Sigmoid colon (tissue), 7 donors: ENCODE measurements around the gene KRTAP10-9. TPM values are rescaled to one million over a fixed set of nuclear protein-coding genes. Genes with fewer than 3 reads are reported as not detected.

Source experiments
- DNase-seq: peaks from one replicate; pipeline ENCODE4 v3.0.0-alpha.2; 2019
- H3K27ac ChIP-seq, 4 donors: fragments of 200-600 bp; sonication (generic); one replicate each; pipeline ENCODE4 v1.5.1; 2016 to 2019; ENCODE audit warnings: mild to moderate bottlenecking in 1 of 4
- H3K27me3 ChIP-seq, 3 donors: fragments of 200-600 bp; sonication (generic); one replicate each; pipeline ENCODE4 v1.5.1; 2019; ENCODE audit warnings: mild to moderate bottlenecking in 1 of 3
- H3K36me3 ChIP-seq, 4 donors: fragments of 200-600 bp; sonication (generic); one replicate each; pipeline ENCODE4 v1.5.1; 2016 to 2019
- H3K4me1 ChIP-seq, 4 donors: fragments of 200-600 bp; sonication (generic); one replicate each; pipeline ENCODE4 v1.5.1; 2017 to 2019
- H3K4me3 ChIP-seq, 4 donors: fragments of 200-600 bp; sonication (generic); one replicate each; pipeline ENCODE4 v1.5.1; 2017 to 2019; ENCODE audit warnings: mild to moderate bottlenecking in 2 of 4, moderate library complexity in 1 of 4
- H3K9me3 ChIP-seq, 4 donors: fragments of 200-600 bp in 3 of 4; sonication (generic) in 3 of 4; one replicate each; pipeline versions ENCODE4 v1.5.1 to v1.6.1; 2013 to 2019
- EP300 ChIP-seq, 4 donors: sonication (generic); formaldehyde crosslinking; IDR thresholded peaks; one replicate each; pipeline ENCODE4 v1.6.1; 2017; ENCODE audit warnings: antibody characterized with exemption in 4 of 4
- POLR2A ChIP-seq, 2 donors: fragments of 450-650 bp; IDR thresholded peaks; one replicate each; pipeline ENCODE4 v1.6.1; 2016; ENCODE audit warnings: antibody characterized with exemption in 2 of 2, mild to moderate bottlenecking in 2 of 2, moderate library complexity in 2 of 2
- POLR2AphosphoS5 ChIP-seq, 4 donors: sonication (generic); formaldehyde crosslinking; IDR thresholded peaks; one replicate each; pipeline ENCODE4 v1.6.1; 2017; ENCODE audit warnings: antibody characterized with exemption in 4 of 4
- WGBS, 2 donors: extraction: QIAGEN DNeasy Blood & Tissue Kit; methylation state at CpG; one replicate each; pipeline ENCODE4 v1.1.7; 2013; 5-methylcytosine and 5-hydroxymethylcytosine counted together
- intact Hi-C: fragments of 100-400 bp; cut with DNase I; formaldehyde crosslinking; loops from one replicate; pipeline ENCODE4 v1.15.1; 2023
- polyA plus RNA-seq, 3 donors: library from polyadenylated mRNA; stranded (reverse); fragments of 200-250 nt; gene quantifications; one replicate each; pipeline ENCODE4 v1.2.3, GENCODE V29; 2013
- total RNA-seq, 4 donors: library from RNA; depleted of rRNA; stranded (reverse); fragments of >200 nt; gene quantifications; one replicate each; pipeline ENCODE4 v1.1.0, GENCODE V29; 2016
- TF ChIP-seq, protein P1 (sequence below), 4 experiments: fragments of 450-650 bp in 3 of 4; fragments of 200-600 bp in 1 of 4; IDR thresholded peaks; one replicate each; pipeline ENCODE4 v1.5.1; 2016 to 2019; ENCODE audit warnings: antibody characterized with exemption in 4 of 4, mild to moderate bottlenecking in 3 of 4, moderate library complexity in 2 of 4
- donor health status: healthy with polysubstance abuse.
- donor health status: Bipolar disorder and iron deficiency.
- donor health status: healthy.

KRTAP10-9 gene
- total and polyA plus RNA-seq, 7 donors: not detected

DNA sequence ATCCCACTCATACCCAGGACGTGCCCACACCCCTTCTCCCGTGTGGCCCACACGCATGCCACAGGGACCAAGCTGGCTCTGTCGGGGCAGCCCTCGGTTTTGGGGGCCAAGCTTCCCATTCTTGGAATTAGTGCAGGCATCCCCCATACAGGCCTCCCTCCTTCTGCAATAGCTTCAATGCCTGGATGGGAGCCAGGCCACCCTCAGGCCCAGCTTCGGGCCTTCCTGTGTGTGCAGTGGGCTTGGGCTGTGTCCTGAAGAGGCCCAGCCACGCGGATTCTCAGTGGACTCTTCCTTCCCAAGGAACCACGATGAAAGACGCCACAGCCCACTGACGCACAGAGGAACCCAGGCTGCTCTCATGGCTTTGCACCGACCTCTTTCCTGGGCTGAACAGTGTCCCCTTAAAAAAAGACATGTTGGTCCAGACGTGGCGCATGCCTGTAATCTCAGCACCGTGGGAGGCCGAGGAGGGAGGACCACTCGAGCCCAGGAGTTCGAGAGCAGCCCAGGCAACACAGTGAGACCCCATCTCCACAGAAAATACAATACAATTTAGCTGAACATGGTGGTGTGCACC lies 22.7 kb downstream of the KRTAP10-9 start:
- intact Hi-C loops: no loop called here
- DNase-seq: no peak
- H3K9me3 ChIP-seq: no peaks in the 10 kb centered on the region
- H3K27ac ChIP-seq: no peak overlapping the region
- H3K36me3 ChIP-seq: no peaks in the 10 kb centered on the region
- WGBS, 2 donors: 88% methylated on average over 18 of the region's 18 CpGs
- TF ChIP-seq POLR2A (IDR thresholded peaks at IDR 0.05) (no peak), EP300 (IDR thresholded peaks at IDR 0.05) (no peak), POLR2AphosphoS5 (IDR thresholded peaks at IDR 0.05) (no peak)
- TF ChIP-seq, protein P1, sequence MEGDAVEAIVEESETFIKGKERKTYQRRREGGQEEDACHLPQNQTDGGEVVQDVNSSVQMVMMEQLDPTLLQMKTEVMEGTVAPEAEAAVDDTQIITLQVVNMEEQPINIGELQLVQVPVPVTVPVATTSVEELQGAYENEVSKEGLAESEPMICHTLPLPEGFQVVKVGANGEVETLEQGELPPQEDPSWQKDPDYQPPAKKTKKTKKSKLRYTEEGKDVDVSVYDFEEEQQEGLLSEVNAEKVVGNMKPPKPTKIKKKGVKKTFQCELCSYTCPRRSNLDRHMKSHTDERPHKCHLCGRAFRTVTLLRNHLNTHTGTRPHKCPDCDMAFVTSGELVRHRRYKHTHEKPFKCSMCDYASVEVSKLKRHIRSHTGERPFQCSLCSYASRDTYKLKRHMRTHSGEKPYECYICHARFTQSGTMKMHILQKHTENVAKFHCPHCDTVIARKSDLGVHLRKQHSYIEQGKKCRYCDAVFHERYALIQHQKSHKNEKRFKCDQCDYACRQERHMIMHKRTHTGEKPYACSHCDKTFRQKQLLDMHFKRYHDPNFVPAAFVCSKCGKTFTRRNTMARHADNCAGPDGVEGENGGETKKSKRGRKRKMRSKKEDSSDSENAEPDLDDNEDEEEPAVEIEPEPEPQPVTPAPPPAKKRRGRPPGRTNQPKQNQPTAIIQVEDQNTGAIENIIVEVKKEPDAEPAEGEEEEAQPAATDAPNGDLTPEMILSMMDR (IDR thresholded peaks at IDR 0.05): no peak
- H3K4me3 ChIP-seq: no peak overlapping the region
- no peaks in the 10 kb centered on the region for H3K4me1 ChIP-seq
- peaks cover 0 to 14% (median 10%) of the 10 kb centered on the region in 3 donors for H3K27me3 ChIP-seq

DNA sequence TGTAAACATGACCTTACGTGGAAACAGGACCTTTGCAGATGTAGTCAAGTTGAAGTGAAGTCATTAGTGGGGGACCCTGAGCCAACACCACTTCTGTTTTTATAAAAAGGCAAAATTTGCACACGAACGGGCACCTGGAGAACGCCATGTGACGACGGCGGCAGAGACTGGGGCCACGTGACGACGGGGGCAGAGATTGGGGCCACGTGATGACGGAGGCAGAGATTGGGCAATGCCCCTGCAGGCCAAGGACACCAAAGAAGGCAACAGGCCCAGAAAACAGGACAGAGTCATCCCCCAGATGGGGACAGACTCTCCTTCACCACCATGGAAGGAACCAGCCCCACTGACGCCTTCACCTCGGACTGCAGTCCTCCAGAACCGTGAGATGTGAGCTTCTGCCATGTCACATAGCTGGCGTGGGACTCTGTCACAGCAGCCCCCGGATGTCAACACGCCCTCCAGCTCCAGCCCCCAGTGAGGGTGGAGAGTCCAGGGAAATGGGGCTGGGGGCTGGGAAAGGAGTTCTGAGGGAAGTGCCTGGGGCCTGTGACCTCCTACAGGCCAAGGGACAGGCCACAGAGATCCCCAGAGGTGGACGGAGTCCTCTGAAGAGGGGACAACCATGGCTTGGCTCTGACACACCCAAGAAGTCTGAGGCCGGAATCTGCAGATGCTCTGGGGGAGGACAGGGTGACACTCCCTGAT lies 23.5 kb downstream of the KRTAP10-9 start:
- Histone ChIP-seq H3K27me3 (peaks cover 0 to 14% (median 10%) of the 10 kb centered on the region in 3 donors), H3K4me3 (no peak overlapping the region), H3K36me3 (no peaks in the 10 kb centered on the region), H3K27ac (no peak overlapping the region), H3K9me3 (no peaks in the 10 kb centered on the region), H3K4me1 (no peaks in the 10 kb centered on the region)
- WGBS, 2 donors: 88 to 89% methylated on average over 20 of the region's 20 CpGs
- no peak for DNase-seq
- TF ChIP-seq POLR2AphosphoS5 (IDR thresholded peaks at IDR 0.05): no peak
- TF ChIP-seq, protein P1 (IDR thresholded peaks at IDR 0.05): no peak
- TF ChIP-seq EP300 (IDR thresholded peaks at IDR 0.05): no peak
- TF ChIP-seq POLR2A (IDR thresholded peaks at IDR 0.05): no peak
- intact Hi-C loops: no loop called here

DNA sequence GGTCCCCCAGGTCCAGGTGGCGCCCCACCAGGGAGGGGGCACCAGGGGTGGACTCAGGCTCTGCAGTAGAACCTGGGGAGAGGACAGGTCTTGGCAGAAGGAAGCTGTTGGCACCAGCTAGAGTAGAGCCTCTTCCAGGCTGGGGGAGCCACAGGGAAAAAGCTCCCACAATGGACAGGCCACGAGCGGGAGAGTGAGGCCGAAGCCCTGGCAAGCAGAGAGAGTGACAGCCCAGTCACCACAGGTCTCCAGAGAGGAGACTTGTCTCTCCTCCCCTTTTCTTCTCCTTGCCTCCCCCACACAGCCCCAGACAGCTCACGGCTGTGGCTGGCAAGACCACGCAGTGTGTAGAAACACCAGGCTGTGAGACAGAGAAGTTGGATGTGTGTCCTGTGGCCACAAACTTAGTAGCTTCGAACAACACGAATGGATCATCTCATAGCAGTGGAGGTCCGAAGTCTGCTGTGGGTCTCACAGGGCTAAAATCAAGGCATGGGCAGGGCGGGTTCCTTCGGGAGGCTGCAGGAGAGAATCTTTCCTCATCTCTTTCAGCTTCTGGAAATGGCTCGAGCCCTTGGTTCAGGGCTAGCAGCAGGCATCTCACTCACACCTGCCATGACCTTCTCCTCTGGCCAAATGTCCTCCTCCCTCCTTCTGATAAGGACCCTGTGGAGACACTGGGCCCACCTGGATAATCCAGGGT lies 24.2 kb downstream of the KRTAP10-9 start:
- no peak for DNase-seq
- peaks cover 0 to 14% (median 10%) of the 10 kb centered on the region in 3 donors for H3K27me3 ChIP-seq
- 87 to 89% methylated on average over 12 of the region's 12 CpGs for WGBS, 2 donors

DNA sequence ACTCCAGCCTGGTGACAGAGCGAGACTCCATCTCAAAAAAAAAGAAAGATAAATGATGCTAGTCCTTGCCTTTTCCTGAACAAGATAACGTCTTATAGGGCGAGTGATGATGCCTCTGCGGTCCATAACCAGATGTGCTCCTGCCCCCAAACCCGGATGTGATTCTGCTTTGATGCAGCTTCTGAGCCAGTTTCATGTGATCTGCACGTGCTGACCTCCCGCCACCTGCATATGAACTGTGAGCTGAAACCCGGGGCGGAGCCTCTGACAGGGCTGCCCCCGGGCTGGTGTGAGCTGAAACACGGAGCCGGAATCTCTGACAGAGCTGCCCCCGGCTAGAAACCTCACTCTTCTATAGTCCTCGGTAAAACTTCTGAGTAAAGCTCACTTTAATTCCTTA lies 26.2 kb downstream of the KRTAP10-9 start:
- H3K4me1 ChIP-seq: no peaks in the 10 kb centered on the region
- H3K4me3 ChIP-seq: no peak overlapping the region
- DNase-seq: no peak
- TF ChIP-seq EP300 (IDR thresholded peaks at IDR 0.05) (no peak), POLR2AphosphoS5 (IDR thresholded peaks at IDR 0.05) (no peak), POLR2A (IDR thresholded peaks at IDR 0.05) (no peak)
- TF ChIP-seq, protein P1 (IDR thresholded peaks at IDR 0.05): no peak
- H3K27me3 ChIP-seq: peaks cover 0 to 16% (median 4%) of the 10 kb centered on the region in 3 donors
- no peak overlapping the region for H3K27ac ChIP-seq
- intact Hi-C loops: no loop called here
- H3K36me3 ChIP-seq: no peaks in the 10 kb centered on the region
- WGBS, 2 donors: 57 to 71% methylated on average over 14 of the region's 14 CpGs
- H3K9me3 ChIP-seq: peaks cover 0 to 4% (median 3%) of the 10 kb centered on the region in 4 donors

More for the DNA sequence above, 24.2 kb downstream of the KRTAP10-9 start:
- intact Hi-C loops: no loop called here
- no peak overlapping the region for H3K4me3 ChIP-seq
- H3K9me3 ChIP-seq: peaks cover 0 to 1% (median under 1%) of the 10 kb centered on the region in 4 donors
- no peaks in the 10 kb centered on the region for H3K4me1 ChIP-seq
- TF ChIP-seq, protein P1 (IDR thresholded peaks at IDR 0.05): no peak
- no peak for TF ChIP-seq POLR2AphosphoS5 (IDR thresholded peaks at IDR 0.05)
- TF ChIP-seq POLR2A (IDR thresholded peaks at IDR 0.05): no peak
- TF ChIP-seq EP300 (IDR thresholded peaks at IDR 0.05): no peak
- no peaks in the 10 kb centered on the region for H3K36me3 ChIP-seq
- H3K27ac ChIP-seq: no peak overlapping the region
